ENCODE measurements around the gene DLGAP1. TPM values are rescaled to one million over a fixed set of nuclear protein-coding genes. Genes with fewer than 3 reads are reported as not detected.

DLGAP1 gene
- total and polyA plus RNA-seq, 5 donors: 0.11 to 0.31 (median 0.20) TPM; not detected in 1

DNA sequence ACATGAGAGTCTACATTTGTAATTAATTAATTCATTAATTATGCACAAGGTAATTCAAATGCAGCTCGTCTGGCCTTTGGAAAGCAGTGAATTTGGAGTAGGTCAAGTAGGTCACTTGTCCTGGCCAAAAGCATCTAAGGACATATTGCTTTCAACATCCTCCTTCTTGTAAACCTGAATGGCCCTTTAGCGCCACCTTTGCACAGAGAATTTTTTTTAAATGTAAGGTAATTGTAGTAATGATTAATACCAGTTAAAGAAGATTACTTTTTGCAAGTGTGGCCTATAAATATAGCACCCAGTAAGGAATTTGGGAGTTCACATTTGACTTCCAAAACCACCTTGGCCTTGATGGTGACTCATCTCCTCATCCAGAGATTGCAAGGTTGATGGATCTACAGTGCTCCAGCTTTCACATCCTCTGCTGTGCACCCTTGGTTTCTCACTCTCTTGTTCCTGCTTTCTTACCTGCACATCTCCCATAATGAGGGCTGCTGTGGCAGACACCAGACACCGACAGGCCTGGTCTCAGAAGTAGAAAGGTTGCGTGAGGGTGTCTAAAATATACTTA, 523.5 kb downstream of the DLGAP1 start:
- H3K27ac ChIP-seq (ENCODE audit: low read length): no peak overlapping the region
- no peak overlapping the region for H3K4me3 ChIP-seq (ENCODE audit: low read length)
- WGBS: 96% methylated on average over 4 of the region's 4 CpGs
- no peak for DNase-seq
- intact Hi-C loops (cut with DNase I): no loop called here
- no peak for ATAC-seq
- no peaks in the 10 kb centered on the region for H3K27me3 ChIP-seq (ENCODE audit: control insufficient read depth, insufficient read depth)
- H3K9me3 ChIP-seq (ENCODE audit: control insufficient read depth, low read length): no peaks in the 10 kb centered on the region
- no peaks in the 10 kb centered on the region for H3K4me1 ChIP-seq (ENCODE audit: control insufficient read depth, insufficient read depth, low read length)

DNA sequence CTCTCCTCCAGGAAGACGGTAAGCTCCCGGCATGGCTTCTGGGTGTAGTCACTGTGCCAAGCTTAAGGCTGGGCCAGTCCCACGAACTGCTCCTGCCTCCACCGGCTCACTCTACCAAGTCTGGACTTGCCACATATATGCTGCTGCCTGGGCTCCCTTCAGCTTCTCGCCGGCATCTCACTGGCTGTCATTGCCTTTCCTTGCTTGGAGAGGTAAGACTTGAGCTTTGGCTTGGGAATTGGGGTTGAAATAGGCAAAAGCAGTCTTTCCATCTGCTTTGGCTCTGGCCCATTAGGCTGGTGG, 524.1 kb downstream of the DLGAP1 start:
- Histone ChIP-seq H3K4me3 (ENCODE audit: low read length) (no peak overlapping the region), H3K27ac (ENCODE audit: low read length) (no peak overlapping the region), H3K9me3 (ENCODE audit: control insufficient read depth, low read length) (no peaks in the 10 kb centered on the region), H3K4me1 (ENCODE audit: control insufficient read depth, insufficient read depth, low read length) (no peaks in the 10 kb centered on the region), H3K27me3 (ENCODE audit: control insufficient read depth, insufficient read depth) (no peaks in the 10 kb centered on the region)
- intact Hi-C loops (cut with DNase I): no loop called here
- ATAC-seq: no peak
- WGBS: 95% methylated on average over 6 of the region's 6 CpGs
- DNase-seq: peak in 1 of 3 donors; percentile 15

DNA sequence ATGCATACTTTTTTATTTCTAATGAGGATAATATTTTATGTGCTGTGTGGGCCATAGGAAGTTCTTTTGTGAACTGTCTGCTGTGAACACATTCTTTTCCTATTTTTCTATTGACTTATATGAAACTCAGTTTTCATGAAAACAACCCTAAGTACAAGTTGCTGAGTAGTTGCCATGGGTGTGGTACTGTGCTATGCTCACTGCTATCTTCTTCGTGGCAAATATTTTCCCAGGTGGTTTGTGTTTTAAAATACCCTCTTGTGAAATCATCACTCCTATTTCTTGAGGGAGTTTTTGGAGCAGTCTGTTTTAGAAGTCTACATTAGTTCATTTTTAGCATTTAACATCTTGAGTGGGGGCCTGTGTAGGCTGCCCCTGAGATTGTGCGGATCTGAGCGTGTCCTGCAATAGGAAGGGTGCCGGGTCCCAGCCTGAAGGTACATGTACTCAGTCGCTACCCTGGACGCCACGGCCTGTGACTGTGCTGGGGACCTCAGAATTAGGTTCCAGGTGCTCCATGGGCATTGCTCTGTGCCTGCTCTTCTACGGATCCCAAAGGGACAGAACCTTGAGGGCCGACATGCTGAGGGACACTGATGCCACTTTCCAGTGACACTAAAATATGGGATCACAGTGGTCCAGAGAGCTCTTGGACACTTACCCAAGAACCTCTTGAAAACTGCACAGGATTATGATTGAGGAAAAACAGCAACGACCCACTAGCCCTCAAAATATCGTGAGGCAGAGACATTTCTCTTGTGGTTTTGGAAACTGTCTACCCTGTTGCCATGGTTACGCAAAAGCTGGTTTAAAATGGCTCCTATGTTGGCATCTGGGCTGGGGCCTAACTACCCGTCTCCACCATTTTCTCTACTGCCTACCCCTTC, 524.7 kb downstream of the DLGAP1 start:
- Histone ChIP-seq H3K4me1 (ENCODE audit: control insufficient read depth, insufficient read depth, low read length) (no peaks in the 10 kb centered on the region), H3K9me3 (ENCODE audit: control insufficient read depth, low read length) (no peaks in the 10 kb centered on the region), H3K4me3 (ENCODE audit: low read length) (no peak overlapping the region), H3K27me3 (ENCODE audit: control insufficient read depth, insufficient read depth) (no peaks in the 10 kb centered on the region), H3K27ac (ENCODE audit: low read length) (no peak overlapping the region)
- DNase-seq (peak in 1 of 3 donors; percentile 30), ATAC-seq (no peak)
- WGBS: 88% methylated on average over 13 of the region's 13 CpGs
- intact Hi-C loops (cut with DNase I): no loop called here

DNA sequence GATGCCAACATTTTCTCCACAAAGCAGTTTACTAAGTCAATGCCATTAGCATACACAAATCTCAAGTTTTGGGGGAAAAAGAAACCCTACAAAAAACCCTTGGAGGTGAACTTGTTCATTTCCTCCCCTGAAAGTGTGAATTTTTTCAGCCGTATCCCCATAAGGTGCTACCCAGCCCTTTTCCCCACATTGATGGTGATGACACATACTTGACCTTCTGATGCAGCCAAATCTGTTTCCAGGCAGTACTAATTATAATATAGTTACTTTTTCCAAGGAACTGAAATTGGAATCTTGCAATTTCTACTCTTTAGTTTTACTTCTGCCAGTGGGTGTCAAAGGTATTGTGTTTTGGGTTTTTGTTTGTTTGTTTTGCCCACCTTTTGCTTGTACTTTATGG, 530.7 kb downstream of the DLGAP1 start:
- Histone ChIP-seq H3K4me1 (ENCODE audit: control insufficient read depth, insufficient read depth, low read length) (peaks cover 4% of the 10 kb centered on the region), H3K27me3 (ENCODE audit: control insufficient read depth, insufficient read depth) (no peaks in the 10 kb centered on the region), H3K27ac (ENCODE audit: low read length) (no peak overlapping the region), H3K9me3 (ENCODE audit: control insufficient read depth, low read length) (no peaks in the 10 kb centered on the region), H3K4me3 (ENCODE audit: low read length) (no peak overlapping the region)
- no peak for DNase-seq
- intact Hi-C loops (cut with DNase I): no loop called here
- ATAC-seq: no peak
- WGBS: 31% methylated on average over 1 of the region's 1 CpG

DNA sequence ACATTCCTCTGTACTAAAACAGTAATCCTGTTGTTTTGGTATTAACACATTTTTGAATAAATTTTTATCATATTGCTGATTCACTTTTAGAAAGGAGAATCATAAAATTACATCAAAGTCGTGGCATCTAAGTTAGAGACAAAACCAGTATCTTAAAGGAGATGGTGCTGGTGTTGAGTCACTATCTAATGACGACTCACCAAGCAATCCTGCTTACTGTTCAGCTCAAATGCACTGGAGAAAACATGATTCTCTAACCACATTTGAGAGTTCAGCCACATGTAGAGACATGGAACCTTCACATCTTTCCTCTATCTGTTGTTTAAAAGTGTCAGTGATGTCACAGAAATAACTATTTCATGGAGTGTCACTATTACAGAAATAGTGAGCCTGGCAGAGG, 531.4 kb downstream of the DLGAP1 start:
- no peak for ATAC-seq
- intact Hi-C loops (cut with DNase I): no loop called here
- no peaks in the 10 kb centered on the region for H3K9me3 ChIP-seq (ENCODE audit: control insufficient read depth, low read length)

DNA sequence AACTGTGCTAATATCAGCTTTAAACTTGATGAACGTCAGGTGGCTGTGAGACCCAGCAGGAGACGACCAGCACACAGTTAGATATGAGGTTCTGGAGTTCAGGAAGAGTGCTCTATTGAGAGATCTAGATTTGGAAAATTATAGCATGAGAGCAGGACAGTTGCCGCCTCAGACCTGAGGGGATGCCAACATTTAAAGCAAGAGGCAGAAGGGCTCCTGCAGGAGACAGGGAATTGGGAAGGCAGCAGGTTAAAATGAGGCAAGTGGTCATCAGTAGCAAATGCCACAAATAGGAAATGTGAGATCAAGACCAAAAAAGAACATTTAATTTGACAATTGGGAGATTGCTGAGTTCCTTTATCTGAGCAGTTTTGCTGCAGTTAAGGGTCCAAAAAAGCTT, 533.3 kb downstream of the DLGAP1 start:
- H3K4me3 ChIP-seq (ENCODE audit: low read length): no peak overlapping the region
- DNase-seq (no peak), ATAC-seq (no peak)
- H3K9me3 ChIP-seq (ENCODE audit: control insufficient read depth, low read length): no peaks in the 10 kb centered on the region
- no peaks in the 10 kb centered on the region for H3K27me3 ChIP-seq (ENCODE audit: control insufficient read depth, insufficient read depth)
- H3K27ac ChIP-seq (ENCODE audit: low read length): no peak overlapping the region
- WGBS: 57% methylated on average over 3 of the region's 3 CpGs
- intact Hi-C loops (cut with DNase I): no loop called here
- H3K4me1 ChIP-seq (ENCODE audit: control insufficient read depth, insufficient read depth, low read length): peaks cover 4% of the 10 kb centered on the region

More for the DNA sequence above, 531.4 kb downstream of the DLGAP1 start:
- no peak overlapping the region for H3K27ac ChIP-seq (ENCODE audit: low read length)
- H3K4me3 ChIP-seq (ENCODE audit: low read length): no peak overlapping the region
- WGBS: 58% methylated on average over 2 of the region's 2 CpGs
- peaks cover 4% of the 10 kb centered on the region for H3K4me1 ChIP-seq (ENCODE audit: control insufficient read depth, insufficient read depth, low read length)
- no peaks in the 10 kb centered on the region for H3K27me3 ChIP-seq (ENCODE audit: control insufficient read depth, insufficient read depth)
- no peak for DNase-seq

DNA sequence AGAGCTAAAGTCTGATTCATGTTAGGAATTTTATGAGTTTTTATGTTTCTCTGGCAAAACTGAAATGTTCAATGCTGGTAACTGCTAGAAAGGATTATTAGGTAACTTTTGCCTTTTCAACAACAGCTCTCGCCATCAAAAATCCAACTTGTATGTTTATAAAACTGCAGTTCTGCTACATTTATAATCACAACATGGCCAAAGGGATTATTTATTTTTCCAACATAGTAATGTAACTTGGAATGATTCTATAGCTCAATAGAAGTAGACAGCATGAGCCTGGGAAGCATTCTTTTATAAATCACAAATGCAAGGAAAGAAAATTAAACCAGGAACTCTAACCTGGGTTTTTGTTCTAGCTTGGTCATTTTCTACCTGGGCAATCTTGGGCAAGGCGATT, 534.3 kb downstream of the DLGAP1 start:
- ATAC-seq (no peak), DNase-seq (no peak)
- no peaks in the 10 kb centered on the region for H3K9me3 ChIP-seq (ENCODE audit: control insufficient read depth, low read length)
- no peaks in the 10 kb centered on the region for H3K27me3 ChIP-seq (ENCODE audit: control insufficient read depth, insufficient read depth)
- H3K4me1 ChIP-seq (ENCODE audit: control insufficient read depth, insufficient read depth, low read length): peaks cover 8% of the 10 kb centered on the region
- H3K4me3 ChIP-seq (ENCODE audit: low read length): no peak overlapping the region
- H3K27ac ChIP-seq (ENCODE audit: low read length): no peak overlapping the region
- 94% methylated on average over 2 of the region's 2 CpGs for WGBS
- intact Hi-C loops (cut with DNase I): no loop called here

DNA sequence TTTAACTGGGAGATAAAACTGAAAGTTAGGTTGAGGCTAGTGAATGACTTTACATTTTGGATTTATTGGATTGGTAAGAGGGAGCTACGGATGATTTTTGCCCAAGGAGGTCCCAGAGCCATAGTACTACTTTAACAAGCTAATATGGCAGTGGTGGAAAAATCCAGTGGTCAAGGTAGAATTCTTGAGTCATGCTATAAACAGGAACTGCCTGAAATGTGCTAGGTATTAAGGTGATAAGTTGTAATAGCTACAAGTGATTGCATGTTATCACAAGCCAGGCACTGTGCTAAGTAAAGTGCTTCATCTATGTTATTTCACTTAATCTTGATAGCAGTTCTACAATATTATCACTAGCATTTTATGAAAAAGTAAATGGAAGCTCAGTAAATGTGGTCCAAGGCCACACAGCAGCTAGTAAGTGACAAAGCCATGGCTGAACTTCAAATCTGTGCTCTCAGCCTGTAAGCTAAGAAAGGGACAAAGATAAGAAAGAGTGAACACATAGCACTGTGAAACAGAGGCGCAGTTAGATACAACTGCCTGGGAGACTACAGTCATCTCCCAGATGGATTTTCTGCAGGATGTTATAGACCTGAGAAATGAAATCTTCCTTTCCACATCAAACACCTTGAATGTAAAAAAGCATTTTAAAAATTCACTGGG, 535.6 kb downstream of the DLGAP1 start:
- intact Hi-C loops (cut with DNase I): no loop called here
- ATAC-seq: peak in 1 of 2 donors; percentile 69
- Histone ChIP-seq H3K4me3 (ENCODE audit: low read length) (no peak overlapping the region), H3K27me3 (ENCODE audit: control insufficient read depth, insufficient read depth) (no peaks in the 10 kb centered on the region), H3K4me1 (ENCODE audit: control insufficient read depth, insufficient read depth, low read length) (peaks cover 8% of the 10 kb centered on the region), H3K27ac (ENCODE audit: low read length) (no peak overlapping the region), H3K9me3 (ENCODE audit: control insufficient read depth, low read length) (no peaks in the 10 kb centered on the region)
- DNase-seq: no peak
- 75% methylated on average over 2 of the region's 2 CpGs for WGBS

DNA sequence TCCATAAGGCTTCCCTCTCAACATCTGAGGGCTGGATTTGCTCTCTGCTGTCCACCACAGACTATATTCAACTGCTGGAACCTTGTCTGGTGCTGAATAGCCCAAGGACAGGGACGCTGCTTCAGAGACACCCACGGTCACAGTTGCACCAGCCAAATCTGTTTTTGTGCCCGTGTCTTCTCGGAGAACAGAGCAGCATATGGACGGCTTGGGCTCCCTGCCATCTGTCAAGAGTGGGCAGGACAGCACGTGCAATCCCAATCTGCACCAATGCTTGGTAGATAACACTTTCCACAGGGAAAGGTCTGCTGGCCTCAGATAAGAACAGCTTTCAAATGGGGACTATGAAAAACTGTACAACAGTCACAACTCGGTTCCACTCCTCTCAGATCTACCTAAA, 539.0 kb downstream of the DLGAP1 start:
- WGBS: 37% methylated on average over 7 of the region's 7 CpGs
- ATAC-seq (peak; percentile 25 to 57), DNase-seq (peak in 2 of 3 donors; percentile 44 to 50)
- Histone ChIP-seq H3K27me3 (ENCODE audit: control insufficient read depth, insufficient read depth) (no peaks in the 10 kb centered on the region), H3K27ac (ENCODE audit: low read length) (peak overlapping the region; percentile 50), H3K9me3 (ENCODE audit: control insufficient read depth, low read length) (no peaks in the 10 kb centered on the region), H3K4me1 (ENCODE audit: control insufficient read depth, insufficient read depth, low read length) (peaks cover 3% of the 10 kb centered on the region), H3K4me3 (ENCODE audit: low read length) (no peak overlapping the region)
- intact Hi-C loops (cut with DNase I): no loop called here

DNA sequence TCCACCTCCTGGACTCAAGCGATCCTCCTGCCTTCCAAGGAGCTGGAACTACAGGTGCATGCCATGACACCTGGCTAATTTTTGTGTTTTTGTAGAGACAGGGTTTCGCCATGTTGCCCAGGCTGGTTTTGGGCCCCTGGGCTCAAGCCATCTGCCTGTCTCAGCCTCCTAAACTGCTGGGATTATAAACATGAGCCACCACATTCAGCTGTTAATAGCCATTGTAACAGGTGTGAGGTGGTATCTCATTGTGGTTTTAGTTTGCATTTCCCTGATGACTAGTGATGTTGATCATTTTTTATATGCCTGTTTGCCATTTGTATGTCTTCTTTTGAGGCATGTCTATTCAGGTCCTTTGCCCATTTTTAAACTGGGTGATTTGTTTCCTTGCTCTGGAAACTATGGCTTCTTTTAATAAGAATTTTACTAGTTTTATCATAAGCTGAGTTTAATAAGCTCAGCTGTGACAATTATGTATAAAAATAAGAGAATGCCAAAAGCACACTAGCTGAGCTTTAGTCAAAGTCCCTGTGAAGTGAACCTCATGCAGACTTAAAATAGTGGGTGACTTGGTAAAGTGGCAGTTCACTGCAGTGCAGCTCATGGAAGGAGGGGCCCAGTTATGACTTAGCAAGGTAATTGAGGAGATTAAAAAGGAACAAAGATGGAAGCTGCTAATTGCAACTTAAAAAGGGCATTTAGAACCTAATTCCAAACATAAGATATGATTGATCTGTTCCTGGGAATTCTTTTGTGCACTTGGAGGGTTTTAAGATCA, 540.1 kb downstream of the DLGAP1 start:
- no peak overlapping the region for H3K27ac ChIP-seq (ENCODE audit: low read length)
- H3K4me1 ChIP-seq (ENCODE audit: control insufficient read depth, insufficient read depth, low read length): peaks cover 3% of the 10 kb centered on the region
- no peak overlapping the region for H3K4me3 ChIP-seq (ENCODE audit: low read length)
- ATAC-seq: no peak
- H3K27me3 ChIP-seq (ENCODE audit: control insufficient read depth, insufficient read depth): no peaks in the 10 kb centered on the region
- intact Hi-C loops (cut with DNase I): no loop called here
- no peaks in the 10 kb centered on the region for H3K9me3 ChIP-seq (ENCODE audit: control insufficient read depth, low read length)
- no peak for DNase-seq
- 96% methylated on average over 2 of the region's 2 CpGs for WGBS

DNA sequence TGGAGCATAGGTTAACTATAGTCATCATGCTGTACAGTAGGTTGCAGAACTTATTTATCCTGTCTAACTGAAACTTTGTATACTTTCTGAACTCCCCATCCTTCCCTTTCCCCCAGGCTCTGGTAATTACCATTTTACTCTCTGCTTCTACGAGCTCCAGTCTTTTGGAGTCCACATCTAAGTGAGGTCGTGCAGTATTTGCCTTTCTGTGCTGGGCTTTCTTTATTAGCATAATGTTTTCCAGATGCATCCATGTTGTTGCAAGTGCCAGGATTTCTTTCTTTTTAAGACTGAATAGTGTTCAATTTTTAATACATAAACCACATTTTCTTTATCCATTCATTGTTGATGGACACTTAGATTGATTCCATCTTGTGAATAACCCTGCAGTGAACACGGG, 541.0 kb downstream of the DLGAP1 start:
- Histone ChIP-seq H3K27ac (ENCODE audit: low read length) (no peak overlapping the region), H3K4me3 (ENCODE audit: low read length) (no peak overlapping the region)
- no peak for DNase-seq

More for the DNA sequence above, 541.0 kb downstream of the DLGAP1 start:
- no peak for ATAC-seq
- Histone ChIP-seq H3K27me3 (ENCODE audit: control insufficient read depth, insufficient read depth) (no peaks in the 10 kb centered on the region), H3K9me3 (ENCODE audit: control insufficient read depth, low read length) (no peaks in the 10 kb centered on the region), H3K4me1 (ENCODE audit: control insufficient read depth, insufficient read depth, low read length) (peaks cover 3% of the 10 kb centered on the region)
- 68% methylated on average over 3 of the region's 3 CpGs for WGBS
- intact Hi-C loops (cut with DNase I): no loop called here
